ENCODE measurements around the gene CYP17A1.

DNA sequence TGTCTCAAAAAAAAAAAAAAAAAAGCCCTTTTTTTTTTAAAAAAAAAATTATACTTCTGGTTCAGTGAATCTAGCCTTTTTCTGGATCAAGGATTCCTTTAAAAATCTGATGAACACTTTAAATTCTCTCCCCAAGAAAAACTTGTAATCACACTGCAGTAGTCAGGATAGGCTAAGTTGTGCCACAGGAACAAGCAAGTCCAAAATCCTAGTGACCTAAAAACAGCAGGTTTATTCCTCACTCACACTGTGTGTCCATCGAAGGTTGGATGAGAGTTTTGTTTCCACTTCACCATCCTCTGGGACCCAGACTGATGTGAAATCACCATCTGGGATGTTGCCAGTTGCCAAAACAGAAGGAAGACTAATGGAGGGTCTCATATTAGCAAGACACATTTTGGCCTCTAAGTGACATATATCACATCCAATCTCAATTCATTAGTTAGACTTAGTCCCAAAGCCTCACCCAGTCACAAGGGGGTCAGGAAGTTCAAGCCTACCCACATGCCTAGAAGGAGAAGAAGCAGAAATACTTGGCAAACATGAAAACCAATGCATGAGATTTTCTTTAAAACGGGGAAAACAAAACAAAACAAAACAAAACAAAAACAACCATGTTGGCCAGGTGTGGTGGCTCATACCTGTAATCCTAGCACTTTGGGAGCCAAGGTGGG is 32.7 kb downstream of the CYP17A1 start:
- TF ChIP-seq, protein P1, sequence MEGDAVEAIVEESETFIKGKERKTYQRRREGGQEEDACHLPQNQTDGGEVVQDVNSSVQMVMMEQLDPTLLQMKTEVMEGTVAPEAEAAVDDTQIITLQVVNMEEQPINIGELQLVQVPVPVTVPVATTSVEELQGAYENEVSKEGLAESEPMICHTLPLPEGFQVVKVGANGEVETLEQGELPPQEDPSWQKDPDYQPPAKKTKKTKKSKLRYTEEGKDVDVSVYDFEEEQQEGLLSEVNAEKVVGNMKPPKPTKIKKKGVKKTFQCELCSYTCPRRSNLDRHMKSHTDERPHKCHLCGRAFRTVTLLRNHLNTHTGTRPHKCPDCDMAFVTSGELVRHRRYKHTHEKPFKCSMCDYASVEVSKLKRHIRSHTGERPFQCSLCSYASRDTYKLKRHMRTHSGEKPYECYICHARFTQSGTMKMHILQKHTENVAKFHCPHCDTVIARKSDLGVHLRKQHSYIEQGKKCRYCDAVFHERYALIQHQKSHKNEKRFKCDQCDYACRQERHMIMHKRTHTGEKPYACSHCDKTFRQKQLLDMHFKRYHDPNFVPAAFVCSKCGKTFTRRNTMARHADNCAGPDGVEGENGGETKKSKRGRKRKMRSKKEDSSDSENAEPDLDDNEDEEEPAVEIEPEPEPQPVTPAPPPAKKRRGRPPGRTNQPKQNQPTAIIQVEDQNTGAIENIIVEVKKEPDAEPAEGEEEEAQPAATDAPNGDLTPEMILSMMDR (IDR thresholded peaks at IDR 0.05) = no peak
- no peak for TF ChIP-seq POLR2A (IDR thresholded peaks at IDR 0.05)
